ENCODE data around the gene MMRN2.
"Not testable (repeated sequence)": the region's sequence is repeated elsewhere in the genome, so short reads cannot be mapped to it uniquely, and the experiment has no call there.

Gene MMRN2

GRCh38 chr10:86957471-86958115 is at the start of gene MMRN2:
TSS of gene MMRN2 (minus strand) at chr10:86957615. CDS start at chr10:86957541, 74 bp downstream.
- peak within 1 kb of the TSS; percentile 68 for H3K27ac ChIP-seq
- DNase-seq (ENCODE audit: low read depth, low spot score), result no peak

- DNase-seq (ENCODE audit: low read depth, low spot score); H3K27ac ChIP-seq: not testable (repeated sequence)
Measured at GRCh38 chr10:87007124-87007523, 49.7 kb upstream of the MMRN2 start.

GRCh38 chr10:87000491-87000890 is 43.1 kb upstream of the MMRN2 start:
- no peak overlapping the region for H3K27ac ChIP-seq
- DNase-seq (ENCODE audit: low read depth, low spot score), result no peak

- not testable (repeated sequence) for DNase-seq (ENCODE audit: low read depth, low spot score)
Measured at GRCh38 chr10:86999802-87000403, 42.5 kb upstream of the MMRN2 start.

GRCh38 chr10:86992929-86993328 is 35.5 kb upstream of the MMRN2 start:
- H3K27ac ChIP-seq, result no peak overlapping the region
- no peak for DNase-seq (ENCODE audit: low read depth, low spot score)

More at GRCh38 chr10:86999802-87000403, 42.5 kb upstream of the MMRN2 start:
- not testable (repeated sequence) for H3K27ac ChIP-seq

- DNase-seq (ENCODE audit: low read depth, low spot score), result no peak
- no peak overlapping the region for H3K27ac ChIP-seq
Measured at GRCh38 chr10:86992456-86992855, 35.0 kb upstream of the MMRN2 start.

- not testable (repeated sequence) for DNase-seq (ENCODE audit: low read depth, low spot score); H3K27ac ChIP-seq
Measured at GRCh38 chr10:86991362-86991761, 33.9 kb upstream of the MMRN2 start.

GRCh38 chr10:86988520-86988919 is 31.1 kb upstream of the MMRN2 start:
- H3K27ac ChIP-seq, result no peak overlapping the region
- DNase-seq (ENCODE audit: low read depth, low spot score), result no peak

- DNase-seq (ENCODE audit: low read depth, low spot score); H3K27ac ChIP-seq: not testable (repeated sequence)
Measured at GRCh38 chr10:86984498-86984897, 27.1 kb upstream of the MMRN2 start.

GRCh38 chr10:86981716-86982115 is 24.3 kb upstream of the MMRN2 start:
- H3K27ac ChIP-seq, result no peak overlapping the region
- no peak for DNase-seq (ENCODE audit: low read depth, low spot score)

- H3K27ac ChIP-seq; DNase-seq (ENCODE audit: low read depth, low spot score): not testable (repeated sequence)
Measured at GRCh38 chr10:86981020-86981419, 23.6 kb upstream of the MMRN2 start.

GRCh38 chr10:86979977-86980448 is 22.6 kb upstream of the MMRN2 start:
- H3K27ac ChIP-seq, result no peak overlapping the region
- no peak for DNase-seq (ENCODE audit: low read depth, low spot score)

- DNase-seq (ENCODE audit: low read depth, low spot score), result no peak
- peak overlapping the region; percentile 20 for H3K27ac ChIP-seq
Measured at GRCh38 chr10:86979296-86979818, 21.9 kb upstream of the MMRN2 start.

- peak overlapping the region; percentile 20 for H3K27ac ChIP-seq
- not testable (repeated sequence) for DNase-seq (ENCODE audit: low read depth, low spot score)
Measured at GRCh38 chr10:86978457-86978856, 21.0 kb upstream of the MMRN2 start.

GRCh38 chr10:86976362-86977056 is 19.1 kb upstream of the MMRN2 start:
- no peak overlapping the region for H3K27ac ChIP-seq
- DNase-seq (ENCODE audit: low read depth, low spot score), result no peak

- H3K27ac ChIP-seq, result peak overlapping the region; percentile 28
- no peak for DNase-seq (ENCODE audit: low read depth, low spot score)
Measured at GRCh38 chr10:86974484-86974883, 17.1 kb upstream of the MMRN2 start.

- no peak for DNase-seq (ENCODE audit: low read depth, low spot score)
- H3K27ac ChIP-seq, result peak overlapping the region; percentile 97
Measured at GRCh38 chr10:86972613-86973380, 15.4 kb upstream of the MMRN2 start.

GRCh38 chr10:86971232-86971991 is 14.0 kb upstream of the MMRN2 start:
- peak overlapping the region; percentile 97 for H3K27ac ChIP-seq
- DNase-seq (ENCODE audit: low read depth, low spot score), result no peak

- no peak for DNase-seq (ENCODE audit: low read depth, low spot score)
Measured at GRCh38 chr10:86970982-86971231, 13.5 kb upstream of the MMRN2 start.

More at GRCh38 chr10:86970982-86971231, 13.5 kb upstream of the MMRN2 start:
- peak overlapping the region; percentile 97 for H3K27ac ChIP-seq

All from epithelial cell of prostate (primary cell).